GM12891 (cell line): Measurements from ENCODE around the gene DOCK4.

Source experiments
- POLR2A ChIP-seq: IDR thresholded peaks from 2 replicates; pipeline ENCODE4 v1.6.1; 2011; ENCODE audit warnings: low read depth, low read length, control low read depth
- TAF1 ChIP-seq: IDR thresholded peaks from 2 replicates; pipeline ENCODE4 v1.6.1; 2011; ENCODE audit warnings: low read depth, low read length, control low read depth

DNA sequence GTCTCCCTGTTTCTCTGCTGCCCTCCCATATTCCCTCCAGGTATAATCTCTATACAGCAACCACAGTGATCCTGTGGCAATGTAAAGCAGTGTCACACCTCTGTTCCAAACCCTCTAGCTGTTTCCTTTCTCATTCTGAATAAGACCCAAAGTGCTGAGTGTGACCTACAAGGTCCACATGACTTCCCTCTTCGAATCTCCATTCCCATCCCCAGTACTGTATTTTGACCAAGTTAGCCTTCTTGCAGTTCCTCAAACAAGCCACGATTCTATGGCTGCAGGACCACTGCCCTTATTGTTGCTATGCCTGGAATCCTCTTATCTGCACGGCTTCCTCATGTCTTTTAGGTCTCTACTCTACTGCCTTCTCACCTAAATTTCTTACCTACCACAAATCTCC, 291.9 kb downstream of the DOCK4 start:
- TF ChIP-seq POLR2A, result no peak
- TF ChIP-seq TAF1, result no peak
